Activated naive CD8-positive, alpha-beta T cell (primary cell): ENCODE data around the gene HSF2BP.
"Not testable (repeated sequence)": the region's sequence is repeated elsewhere in the genome, so short reads cannot be mapped to it uniquely, and the experiment has no call there.

ENCODE experiments used
- H3K27ac Mint-ChIP-seq: one replicate; pipeline ENCODE4 v1.8.0; 2021; ENCODE audit warnings: mixed read lengths
- H3K27me3 Mint-ChIP-seq: one replicate; pipeline ENCODE4 v1.8.0; 2021; ENCODE audit warnings: mixed read lengths
- H3K36me3 Mint-ChIP-seq: one replicate; pipeline ENCODE4 v1.8.0; 2021; ENCODE audit warnings: mixed read lengths
- H3K4me1 Mint-ChIP-seq: one replicate; pipeline ENCODE4 v1.8.0; 2021; ENCODE audit warnings: low read depth, mixed read lengths
- H3K4me3 Mint-ChIP-seq: one replicate; pipeline ENCODE4 v1.8.0; 2021; ENCODE audit warnings: mild to moderate bottlenecking, mixed read lengths
- H3K9me3 Mint-ChIP-seq: one replicate; pipeline ENCODE4 v1.8.0; 2021; ENCODE audit warnings: low read depth, mixed read lengths

Gene HSF2BP

DNA sequence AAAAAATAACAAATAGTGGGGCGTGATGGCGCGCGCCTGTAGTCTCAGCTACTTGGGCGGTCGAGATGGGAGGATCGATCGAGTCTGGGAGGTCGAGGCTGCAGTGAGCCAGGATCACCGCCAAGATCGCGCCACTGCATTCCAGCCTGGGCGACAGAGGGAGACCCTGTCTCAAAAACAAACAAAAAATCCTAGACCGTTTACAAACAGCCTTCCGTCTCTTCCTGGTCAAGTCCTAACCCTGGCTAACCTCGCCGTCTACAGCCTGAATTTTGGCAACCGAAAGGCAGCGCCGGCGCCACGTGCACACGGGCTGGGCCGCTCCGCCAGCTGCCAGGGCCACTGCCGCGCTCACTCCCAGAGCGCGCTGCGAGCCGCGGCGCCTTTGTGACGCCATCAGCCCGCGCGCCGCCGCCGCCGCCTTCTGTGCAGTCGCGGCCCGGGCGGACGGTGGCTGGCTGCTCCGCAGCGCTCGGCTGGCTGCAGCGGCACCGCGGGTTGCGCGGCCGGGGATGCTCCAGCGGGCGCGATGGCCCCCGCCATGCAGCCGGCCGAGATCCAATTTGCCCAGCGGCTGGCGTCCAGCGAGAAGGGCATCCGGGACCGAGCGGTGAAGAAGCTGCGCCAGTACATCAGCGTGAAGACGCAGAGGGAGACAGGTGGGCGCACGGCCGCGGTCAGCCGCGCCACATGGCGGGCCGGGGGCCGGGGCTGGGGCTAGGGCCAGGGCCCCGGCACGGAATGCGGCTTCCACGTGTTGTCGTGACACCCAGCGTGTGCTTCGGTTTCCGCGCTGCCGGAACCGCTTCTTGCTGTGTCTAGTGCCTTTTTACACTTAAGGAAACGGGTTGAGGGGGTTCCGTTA, at the start of gene HSF2BP, which contains the start of gene RRP1B:
Gene HSF2BP (minus strand): TSS at position 353 of the 865 bp plus-strand sequence. CDS start 1,392 bp downstream, outside the sequence.
Gene RRP1B (plus strand): TSS at position 425 of the 865 bp plus-strand sequence. CDS start 105 bp downstream, at position 530.
- H3K9me3 Mint-ChIP-seq, result no peaks in the 10 kb centered on the region
- peak within 1 kb of the TSS; percentile 99 for H3K4me3 Mint-ChIP-seq
- peaks cover 7% of the 10 kb centered on the region for H3K36me3 Mint-ChIP-seq
- peak within 1 kb of the TSS; percentile 97 for H3K27ac Mint-ChIP-seq
- H3K4me1 Mint-ChIP-seq, result peaks cover 43% of the 10 kb centered on the region
- H3K27me3 Mint-ChIP-seq, result no peaks in the 10 kb centered on the region

DNA sequence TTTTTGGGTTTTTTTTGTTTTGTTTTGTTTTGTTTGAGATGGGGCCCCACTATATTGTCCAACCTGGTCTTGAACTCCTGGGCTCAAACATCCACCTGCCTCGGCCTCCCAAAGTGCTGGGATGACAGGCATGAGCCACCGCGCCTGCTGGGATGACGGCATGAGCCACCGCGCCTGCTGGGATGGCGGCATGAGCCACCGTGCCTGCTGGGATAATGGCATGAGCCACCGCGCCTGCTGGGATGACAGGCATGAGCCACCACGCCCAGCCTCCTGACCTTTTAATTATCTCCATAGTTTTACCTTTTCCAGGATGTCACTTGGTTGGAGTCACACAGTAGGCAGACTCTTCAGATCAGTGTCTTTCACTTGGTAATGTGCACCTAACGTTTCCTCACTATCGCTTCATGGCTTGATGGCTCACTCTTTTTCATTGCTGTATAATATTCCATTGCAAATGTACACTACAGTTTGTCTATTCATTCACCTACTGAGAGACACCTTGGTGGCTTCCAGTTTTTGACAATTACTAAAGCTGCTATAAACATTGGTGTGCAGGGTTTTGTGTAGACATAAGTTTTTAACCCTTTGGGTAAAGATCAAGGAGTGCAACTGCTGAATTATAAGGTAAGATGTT, 49.6 kb upstream of the HSF2BP start:
- Mint-ChIP-seq H3K4me1 (no peaks in the 10 kb centered on the region), H3K9me3 (no peaks in the 10 kb centered on the region), H3K27me3 (no peaks in the 10 kb centered on the region), H3K27ac (no peak overlapping the region), H3K36me3 (no peaks in the 10 kb centered on the region), H3K4me3 (no peak overlapping the region)

DNA sequence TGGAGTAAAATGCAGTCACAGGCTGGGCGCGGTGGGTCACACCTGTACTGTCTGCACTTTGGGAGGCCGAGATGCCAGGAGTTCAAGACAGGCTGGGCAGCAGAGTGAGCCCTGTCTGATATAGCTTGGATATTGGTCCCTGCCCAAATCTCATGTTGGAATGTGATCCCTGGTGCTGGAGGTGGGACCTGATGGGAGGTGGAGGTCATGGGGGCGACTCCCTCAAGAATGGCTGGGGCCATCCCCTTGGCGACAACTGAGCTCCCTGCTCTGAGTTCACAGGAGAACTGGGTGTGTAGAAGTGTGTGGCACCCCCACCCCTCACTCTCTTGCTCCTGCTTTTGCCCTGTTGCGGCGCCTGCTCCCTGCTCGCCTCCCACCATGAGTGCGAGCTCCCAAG, 48.2 kb upstream of the HSF2BP start:
- Mint-ChIP-seq H3K27me3 (no peaks in the 10 kb centered on the region), H3K9me3 (no peaks in the 10 kb centered on the region), H3K4me3 (no peak overlapping the region), H3K27ac (no peak overlapping the region), H3K36me3 (no peaks in the 10 kb centered on the region), H3K4me1 (peaks cover 6% of the 10 kb centered on the region)

GRCh38 chr21:43703035-43703880, 44.0 kb upstream of the HSF2BP start:
- Mint-ChIP-seq H3K4me1 (peaks cover 10% of the 10 kb centered on the region), H3K27ac (no peak overlapping the region), H3K36me3 (peaks cover 3% of the 10 kb centered on the region), H3K4me3 (peak overlapping the region; percentile 73), H3K9me3 (no peaks in the 10 kb centered on the region), H3K27me3 (no peaks in the 10 kb centered on the region)

GRCh38 chr21:43702785-43703034, 43.4 kb upstream of the HSF2BP start:
- peaks cover 4% of the 10 kb centered on the region for H3K36me3 Mint-ChIP-seq
- H3K27ac Mint-ChIP-seq, result no peak overlapping the region
- peaks cover 12% of the 10 kb centered on the region for H3K4me1 Mint-ChIP-seq
- no peaks in the 10 kb centered on the region for H3K27me3 Mint-ChIP-seq
- peak overlapping the region; percentile 73 for H3K4me3 Mint-ChIP-seq
- no peaks in the 10 kb centered on the region for H3K9me3 Mint-ChIP-seq

GRCh38 chr21:43701936-43702784, 42.9 kb upstream of the HSF2BP start:
- Mint-ChIP-seq H3K9me3 (no peaks in the 10 kb centered on the region), H3K27ac (no peak overlapping the region), H3K4me3 (no peak overlapping the region), H3K36me3 (peaks cover 7% of the 10 kb centered on the region), H3K27me3 (no peaks in the 10 kb centered on the region), H3K4me1 (peaks cover 16% of the 10 kb centered on the region)

DNA sequence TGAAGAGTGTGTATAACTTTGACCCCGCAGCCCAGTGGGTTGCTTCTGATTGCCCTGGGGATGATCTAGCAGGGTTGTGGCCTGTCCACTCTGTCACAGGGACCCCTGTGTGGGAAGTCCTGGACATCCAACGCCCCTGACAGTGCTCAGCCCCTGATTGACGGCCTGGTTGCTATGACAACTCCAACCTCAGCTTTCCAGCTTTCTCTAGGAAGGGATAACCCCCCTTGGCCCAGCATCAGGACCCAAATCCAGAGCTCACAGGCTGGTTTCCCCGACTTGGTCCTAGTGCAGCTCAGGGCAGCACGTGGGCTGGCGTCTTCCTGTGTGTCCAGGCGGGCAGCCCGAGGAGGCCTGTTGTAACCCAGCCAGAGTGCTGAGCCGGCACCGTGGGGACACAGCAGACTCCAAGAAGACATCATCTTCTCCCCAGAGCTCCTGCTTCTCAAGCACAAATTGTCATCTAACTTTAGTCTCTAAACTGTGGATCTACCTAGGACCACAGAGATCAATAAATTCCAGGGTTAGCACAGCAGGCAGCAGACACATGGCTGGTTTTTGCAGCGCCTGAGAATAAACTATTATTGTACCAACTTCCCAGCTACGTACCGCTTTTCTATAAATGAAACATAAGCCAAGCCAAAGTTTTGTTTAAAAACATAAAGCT, 40.8 kb upstream of the HSF2BP start:
- Mint-ChIP-seq H3K36me3 (peaks cover 10% of the 10 kb centered on the region), H3K27ac (no peak overlapping the region), H3K9me3 (no peaks in the 10 kb centered on the region), H3K4me3 (no peak overlapping the region), H3K27me3 (no peaks in the 10 kb centered on the region), H3K4me1 (peaks cover 19% of the 10 kb centered on the region)

GRCh38 chr21:43699492-43699777, 40.1 kb upstream of the HSF2BP start:
- not testable (repeated sequence) for H3K36me3 Mint-ChIP-seq, H3K9me3 Mint-ChIP-seq, H3K27me3 Mint-ChIP-seq, H3K27ac Mint-ChIP-seq, H3K4me3 Mint-ChIP-seq
- peaks cover 19% of the 10 kb centered on the region for H3K4me1 Mint-ChIP-seq

DNA sequence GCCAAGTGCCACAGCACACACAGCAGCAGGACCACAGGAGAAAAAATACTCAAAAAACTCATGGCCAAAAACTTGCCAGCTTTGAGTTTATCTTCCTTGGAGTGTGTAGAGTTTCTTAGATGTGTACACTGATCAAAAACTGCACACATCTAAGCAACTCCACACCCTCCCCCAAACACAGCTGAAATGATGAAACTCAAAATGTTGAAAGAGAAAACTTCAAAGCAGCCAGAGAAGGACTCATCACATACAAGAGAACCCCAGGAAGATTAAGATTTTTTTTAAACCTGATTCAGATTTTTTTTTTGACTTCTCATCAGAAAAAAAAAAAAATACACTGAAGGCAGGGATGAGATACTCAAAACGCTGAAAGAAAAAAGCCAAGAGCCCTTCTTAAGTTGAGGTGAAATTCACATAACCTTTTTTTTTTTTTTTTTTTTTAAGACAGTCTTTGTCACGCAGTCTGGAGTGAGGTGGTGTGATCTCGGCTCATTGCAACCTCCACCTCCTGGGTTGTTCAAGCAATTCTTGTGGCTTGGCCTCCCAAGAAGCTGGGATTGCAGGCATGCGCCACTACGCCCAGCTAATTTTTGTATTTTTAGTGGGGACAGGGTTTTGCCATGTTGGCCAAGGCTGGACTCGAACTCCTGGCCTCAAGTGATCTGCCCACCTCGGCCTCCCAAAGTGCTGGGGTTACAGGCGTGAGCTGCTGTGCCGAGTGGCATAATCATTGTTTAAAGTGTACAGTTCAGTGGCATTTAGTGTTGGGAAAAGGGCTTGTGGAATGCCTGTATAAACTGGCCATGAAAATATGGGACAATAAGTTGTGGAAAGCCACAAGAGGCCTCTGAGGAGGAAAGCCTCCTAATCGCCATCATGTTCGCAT, 38.7 kb upstream of the HSF2BP start:
- Mint-ChIP-seq H3K4me3 (no peak overlapping the region), H3K4me1 (peaks cover 18% of the 10 kb centered on the region), H3K9me3 (no peaks in the 10 kb centered on the region), H3K27ac (no peak overlapping the region), H3K27me3 (no peaks in the 10 kb centered on the region), H3K36me3 (peaks cover 12% of the 10 kb centered on the region)

- Mint-ChIP-seq H3K9me3 (no peaks in the 10 kb centered on the region), H3K36me3 (peaks cover 13% of the 10 kb centered on the region), H3K4me3 (no peak overlapping the region), H3K4me1 (peaks cover 11% of the 10 kb centered on the region), H3K27ac (no peak overlapping the region), H3K27me3 (no peaks in the 10 kb centered on the region)
Measured at GRCh38 chr21:43696214-43696613, 36.9 kb upstream of the HSF2BP start.

DNA sequence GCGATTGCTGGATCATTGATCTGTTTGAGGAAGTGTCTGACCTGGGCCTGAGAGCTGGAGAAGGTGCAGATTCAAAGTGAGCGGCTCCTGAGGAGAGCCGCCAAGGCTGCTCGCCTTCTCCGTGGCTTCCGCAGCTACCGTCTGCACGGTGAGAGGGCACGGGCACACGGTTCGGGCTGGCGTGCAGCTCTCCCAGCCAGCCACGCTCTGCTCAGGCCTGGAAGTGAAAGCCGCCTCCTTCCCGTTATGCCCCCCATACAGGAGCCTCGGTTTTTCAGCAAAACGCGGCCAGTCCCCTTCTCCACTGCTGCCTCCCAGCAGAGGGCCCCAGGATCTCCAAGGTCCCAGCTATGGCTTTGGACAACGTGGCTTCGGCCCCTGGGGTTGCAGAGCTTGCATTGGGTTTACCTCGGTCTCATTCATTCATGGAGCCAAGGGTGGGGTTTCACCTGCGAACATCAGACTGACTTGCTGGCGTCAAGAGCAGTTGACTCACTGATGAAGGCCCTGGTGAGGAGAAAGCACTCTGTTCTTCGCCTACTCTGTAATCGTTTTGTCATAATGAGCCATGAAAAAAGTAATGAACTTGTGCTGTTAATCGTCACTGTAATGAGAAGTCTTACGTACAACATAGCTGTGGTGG, 35.3 kb upstream of the HSF2BP start:
- H3K4me1 Mint-ChIP-seq, result peaks cover 11% of the 10 kb centered on the region
- H3K9me3 Mint-ChIP-seq, result no peaks in the 10 kb centered on the region
- peaks cover 13% of the 10 kb centered on the region for H3K36me3 Mint-ChIP-seq
- H3K4me3 Mint-ChIP-seq, result no peak overlapping the region
- no peak overlapping the region for H3K27ac Mint-ChIP-seq
- no peaks in the 10 kb centered on the region for H3K27me3 Mint-ChIP-seq

DNA sequence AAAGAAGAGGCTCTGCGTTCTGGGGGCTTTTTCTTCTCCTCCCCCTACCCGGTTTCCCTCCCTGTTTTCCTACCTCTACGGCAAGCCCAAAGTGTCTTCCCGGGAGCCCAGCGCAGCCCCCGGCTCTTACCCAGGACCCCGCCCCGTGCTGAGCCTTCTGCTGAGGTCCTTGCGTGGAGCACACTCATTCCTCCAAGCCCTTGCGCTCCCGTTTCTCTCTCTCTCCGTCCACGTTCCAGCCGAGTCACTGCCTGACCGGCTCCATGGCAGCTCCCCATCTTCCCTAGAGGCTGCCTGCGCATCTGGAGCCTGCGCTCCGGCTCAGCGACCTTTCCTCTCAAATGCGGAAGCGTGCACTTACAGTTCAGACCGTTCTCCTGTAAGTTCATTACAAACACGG, 34.7 kb upstream of the HSF2BP start:
- H3K9me3 Mint-ChIP-seq, result no peaks in the 10 kb centered on the region
- peaks cover 13% of the 10 kb centered on the region for H3K36me3 Mint-ChIP-seq
- H3K27ac Mint-ChIP-seq, result peak overlapping the region; percentile 61
- H3K4me3 Mint-ChIP-seq, result no peak overlapping the region
- peaks cover 11% of the 10 kb centered on the region for H3K4me1 Mint-ChIP-seq
- H3K27me3 Mint-ChIP-seq, result no peaks in the 10 kb centered on the region

GRCh38 chr21:43692949-43693348, 33.7 kb upstream of the HSF2BP start:
- Mint-ChIP-seq H3K36me3 (peaks cover 11% of the 10 kb centered on the region), H3K4me1 (peaks cover 9% of the 10 kb centered on the region), H3K27ac (no peak overlapping the region), H3K4me3 (no peak overlapping the region), H3K9me3 (no peaks in the 10 kb centered on the region), H3K27me3 (no peaks in the 10 kb centered on the region)
